ENCODE results near the gene CDC14B.

CDC14B gene

GRCh38 chr9:96482476-96482875 lies 137.2 kb downstream of the CDC14B start:
- TF ChIP-seq, protein P1, sequence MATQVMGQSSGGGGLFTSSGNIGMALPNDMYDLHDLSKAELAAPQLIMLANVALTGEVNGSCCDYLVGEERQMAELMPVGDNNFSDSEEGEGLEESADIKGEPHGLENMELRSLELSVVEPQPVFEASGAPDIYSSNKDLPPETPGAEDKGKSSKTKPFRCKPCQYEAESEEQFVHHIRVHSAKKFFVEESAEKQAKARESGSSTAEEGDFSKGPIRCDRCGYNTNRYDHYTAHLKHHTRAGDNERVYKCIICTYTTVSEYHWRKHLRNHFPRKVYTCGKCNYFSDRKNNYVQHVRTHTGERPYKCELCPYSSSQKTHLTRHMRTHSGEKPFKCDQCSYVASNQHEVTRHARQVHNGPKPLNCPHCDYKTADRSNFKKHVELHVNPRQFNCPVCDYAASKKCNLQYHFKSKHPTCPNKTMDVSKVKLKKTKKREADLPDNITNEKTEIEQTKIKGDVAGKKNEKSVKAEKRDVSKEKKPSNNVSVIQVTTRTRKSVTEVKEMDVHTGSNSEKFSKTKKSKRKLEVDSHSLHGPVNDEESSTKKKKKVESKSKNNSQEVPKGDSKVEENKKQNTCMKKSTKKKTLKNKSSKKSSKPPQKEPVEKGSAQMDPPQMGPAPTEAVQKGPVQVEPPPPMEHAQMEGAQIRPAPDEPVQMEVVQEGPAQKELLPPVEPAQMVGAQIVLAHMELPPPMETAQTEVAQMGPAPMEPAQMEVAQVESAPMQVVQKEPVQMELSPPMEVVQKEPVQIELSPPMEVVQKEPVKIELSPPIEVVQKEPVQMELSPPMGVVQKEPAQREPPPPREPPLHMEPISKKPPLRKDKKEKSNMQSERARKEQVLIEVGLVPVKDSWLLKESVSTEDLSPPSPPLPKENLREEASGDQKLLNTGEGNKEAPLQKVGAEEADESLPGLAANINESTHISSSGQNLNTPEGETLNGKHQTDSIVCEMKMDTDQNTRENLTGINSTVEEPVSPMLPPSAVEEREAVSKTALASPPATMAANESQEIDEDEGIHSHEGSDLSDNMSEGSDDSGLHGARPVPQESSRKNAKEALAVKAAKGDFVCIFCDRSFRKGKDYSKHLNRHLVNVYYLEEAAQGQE (IDR thresholded peaks at IDR 0.05; ENCODE audit: low read depth): no peak

GRCh38 chr9:96480736-96481135 lies 138.9 kb downstream of the CDC14B start:
- TF ChIP-seq TCF12 (IDR thresholded peaks at IDR 0.05; ENCODE audit: low read depth): no peak
- TF ChIP-seq ZBTB7A (IDR thresholded peaks at IDR 0.05; ENCODE audit: low read depth): no peak
- no peak for TF ChIP-seq RAD21 (IDR thresholded peaks at IDR 0.05; ENCODE audit: low read depth)
- TF ChIP-seq, protein P2, sequence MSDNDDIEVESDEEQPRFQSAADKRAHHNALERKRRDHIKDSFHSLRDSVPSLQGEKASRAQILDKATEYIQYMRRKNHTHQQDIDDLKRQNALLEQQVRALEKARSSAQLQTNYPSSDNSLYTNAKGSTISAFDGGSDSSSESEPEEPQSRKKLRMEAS (IDR thresholded peaks at IDR 0.05): no peak
- no peak for TF ChIP-seq FOXM1 (IDR thresholded peaks at IDR 0.05; ENCODE audit: borderline replicate concordance, low read depth)
- TF ChIP-seq TEAD4 (IDR thresholded peaks at IDR 0.05): no peak
- TF ChIP-seq TAF1 (IDR thresholded peaks at IDR 0.05; ENCODE audit: low read depth): no peak
- TF ChIP-seq, protein P1 (IDR thresholded peaks at IDR 0.05; ENCODE audit: low read depth): no peak
- no peak for TF ChIP-seq CREB1 (IDR thresholded peaks at IDR 0.05; ENCODE audit: low read depth)
- TF ChIP-seq USF1 (IDR thresholded peaks at IDR 0.05): no peak
- TF ChIP-seq CEBPB (IDR thresholded peaks at IDR 0.05): no peak
- no peak for TF ChIP-seq EGR1 (IDR thresholded peaks at IDR 0.05)
- no peak for TF ChIP-seq NFIC (IDR thresholded peaks at IDR 0.05)
- no peak for TF ChIP-seq YY1 (IDR thresholded peaks at IDR 0.05; ENCODE audit: low read depth)

GRCh38 chr9:96478829-96479371 lies 140.7 kb downstream of the CDC14B start:
- no peak for TF ChIP-seq NFIC (IDR thresholded peaks at IDR 0.05)
- TF ChIP-seq TEAD4 (IDR thresholded peaks at IDR 0.05): no peak
- TF ChIP-seq EGR1 (IDR thresholded peaks at IDR 0.05): no peak

GRCh38 chr9:96476591-96476990 lies 143.1 kb downstream of the CDC14B start:
- TF ChIP-seq TAF1 (IDR thresholded peaks at IDR 0.05; ENCODE audit: low read depth) (no peak), CREB1 (IDR thresholded peaks at IDR 0.05; ENCODE audit: low read depth) (no peak), FOXM1 (IDR thresholded peaks at IDR 0.05; ENCODE audit: borderline replicate concordance, low read depth) (no peak), USF1 (IDR thresholded peaks at IDR 0.05) (no peak), YY1 (IDR thresholded peaks at IDR 0.05; ENCODE audit: low read depth) (no peak), CEBPB (IDR thresholded peaks at IDR 0.05) (no peak), NFIC (IDR thresholded peaks at IDR 0.05) (no peak), EP300 (IDR thresholded peaks at IDR 0.05; ENCODE audit: borderline replicate concordance) (no peak), EGR1 (IDR thresholded peaks at IDR 0.05) (no peak), RAD21 (IDR thresholded peaks at IDR 0.05; ENCODE audit: low read depth) (no peak), ZBTB7A (IDR thresholded peaks at IDR 0.05; ENCODE audit: low read depth) (no peak), TCF12 (IDR thresholded peaks at IDR 0.05; ENCODE audit: low read depth) (no peak), TEAD4 (IDR thresholded peaks at IDR 0.05) (no peak)
- TF ChIP-seq, protein P2 (IDR thresholded peaks at IDR 0.05): no peak
- TF ChIP-seq, protein P1 (IDR thresholded peaks at IDR 0.05; ENCODE audit: low read depth): no peak

DNA sequence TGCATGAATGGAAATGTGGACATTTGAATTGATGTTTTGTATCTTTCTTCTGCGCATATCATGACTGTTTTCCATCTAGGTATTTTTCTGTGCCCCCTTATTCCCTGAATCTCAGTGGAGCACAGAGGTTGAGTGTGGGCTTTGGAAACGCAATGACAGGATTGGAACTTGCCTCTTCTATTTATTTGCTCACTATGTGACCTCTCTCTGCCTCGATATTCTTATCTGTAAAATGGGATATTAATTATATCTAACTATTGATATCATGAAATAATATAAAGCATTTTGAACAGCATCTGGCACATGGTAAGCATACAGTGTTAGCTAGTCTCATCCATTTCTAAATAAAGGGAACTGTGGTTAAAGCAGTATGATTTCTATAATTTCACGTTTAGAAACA lies 143.6 kb downstream of the CDC14B start:
- TF ChIP-seq TAF1 (IDR thresholded peaks at IDR 0.05; ENCODE audit: low read depth): no peak
- TF ChIP-seq USF1 (IDR thresholded peaks at IDR 0.05): no peak
